Mucosa of stomach (tissue), 1 donor: ENCODE data around the gene HHIPL1.

Experiments
- H3K27me3 ChIP-seq: one replicate; pipeline ENCODE4 v1.7.0; 2013; ENCODE audit warnings: mild to moderate bottlenecking, low read length; ENCODE audit not compliant: control insufficient read depth, insufficient read depth
- H3K36me3 ChIP-seq: one replicate; pipeline ENCODE4 v1.7.0; 2013; ENCODE audit warnings: low read length; ENCODE audit not compliant: control insufficient read depth, insufficient read depth
- H3K4me1 ChIP-seq: one replicate; pipeline ENCODE4 v1.7.0; 2013; ENCODE audit warnings: mild to moderate bottlenecking, low read length; ENCODE audit not compliant: control insufficient read depth, insufficient read depth
- H3K4me3 ChIP-seq: one replicate; pipeline ENCODE4 v1.7.0; 2013; ENCODE audit warnings: low read length
- H3K9ac ChIP-seq: one replicate; pipeline ENCODE4 v1.7.0; 2013; ENCODE audit warnings: mild to moderate bottlenecking, low read length, moderate library complexity
- H3K9me3 ChIP-seq: one replicate; pipeline ENCODE4 v1.7.0; 2013; ENCODE audit warnings: mild to moderate bottlenecking, low read length, moderate library complexity; ENCODE audit not compliant: control insufficient read depth
- donor health status: Pancreatic carcinoma.

The HHIPL1 gene

GRCh38 chr14:99645545-99646505 lies 896 bp downstream of the HHIPL1 start:
- no peak overlapping the region for H3K9ac ChIP-seq
- H3K36me3 ChIP-seq: no peaks in the 10 kb centered on the region
- H3K4me3 ChIP-seq: no peak overlapping the region
- H3K9me3 ChIP-seq: no peaks in the 10 kb centered on the region
- peaks cover 8% of the 10 kb centered on the region for H3K4me1 ChIP-seq
- peaks cover 22% of the 10 kb centered on the region for H3K27me3 ChIP-seq

- no peak overlapping the region for H3K9ac ChIP-seq
- H3K36me3 ChIP-seq: no peaks in the 10 kb centered on the region
- no peaks in the 10 kb centered on the region for H3K9me3 ChIP-seq
- peaks cover 8% of the 10 kb centered on the region for H3K4me1 ChIP-seq
- peaks cover 22% of the 10 kb centered on the region for H3K27me3 ChIP-seq
- no peak overlapping the region for H3K4me3 ChIP-seq
These were observed 2.5 kb downstream of the HHIPL1 start for GRCh38 chr14:99647411-99647810.

- peaks cover 8% of the 10 kb centered on the region for H3K4me1 ChIP-seq
- no peaks in the 10 kb centered on the region for H3K36me3 ChIP-seq
- peaks cover 22% of the 10 kb centered on the region for H3K27me3 ChIP-seq
- H3K9ac ChIP-seq: no peak overlapping the region
- H3K4me3 ChIP-seq: no peak overlapping the region
- no peaks in the 10 kb centered on the region for H3K9me3 ChIP-seq
These were observed 3.3 kb downstream of the HHIPL1 start for GRCh38 chr14:99648027-99648784.

- Histone ChIP-seq H3K36me3 (no peaks in the 10 kb centered on the region), H3K9me3 (no peaks in the 10 kb centered on the region), H3K9ac (no peak overlapping the region), H3K27me3 (peaks cover 18% of the 10 kb centered on the region), H3K4me3 (no peak overlapping the region), H3K4me1 (peaks cover 8% of the 10 kb centered on the region)
These were observed 4.3 kb downstream of the HHIPL1 start for GRCh38 chr14:99649219-99649618.

GRCh38 chr14:99649643-99650042 lies 4.7 kb downstream of the HHIPL1 start:
- Histone ChIP-seq H3K4me3 (no peak overlapping the region), H3K36me3 (no peaks in the 10 kb centered on the region), H3K9ac (no peak overlapping the region), H3K9me3 (no peaks in the 10 kb centered on the region), H3K4me1 (peaks cover 8% of the 10 kb centered on the region), H3K27me3 (peaks cover 15% of the 10 kb centered on the region)

- no peak overlapping the region for H3K4me3 ChIP-seq
- no peaks in the 10 kb centered on the region for H3K9me3 ChIP-seq
- H3K4me1 ChIP-seq: peaks cover 8% of the 10 kb centered on the region
- H3K36me3 ChIP-seq: no peaks in the 10 kb centered on the region
- no peak overlapping the region for H3K9ac ChIP-seq
- H3K27me3 ChIP-seq: peaks cover 11% of the 10 kb centered on the region
These were observed 5.3 kb downstream of the HHIPL1 start for GRCh38 chr14:99650189-99650588.

- peaks cover 3% of the 10 kb centered on the region for H3K27me3 ChIP-seq
- no peak overlapping the region for H3K4me3 ChIP-seq
- no peaks in the 10 kb centered on the region for H3K36me3 ChIP-seq
- no peak overlapping the region for H3K9ac ChIP-seq
- H3K9me3 ChIP-seq: no peaks in the 10 kb centered on the region
- H3K4me1 ChIP-seq: no peaks in the 10 kb centered on the region
These were observed 7.2 kb downstream of the HHIPL1 start for GRCh38 chr14:99651953-99652746.

- Histone ChIP-seq H3K36me3 (no peaks in the 10 kb centered on the region), H3K4me3 (no peak overlapping the region), H3K9ac (no peak overlapping the region), H3K4me1 (no peaks in the 10 kb centered on the region), H3K9me3 (no peaks in the 10 kb centered on the region), H3K27me3 (peaks cover 24% of the 10 kb centered on the region)
These were observed 9.5 kb downstream of the HHIPL1 start for GRCh38 chr14:99654235-99654985.

- Histone ChIP-seq H3K4me3 (no peak overlapping the region), H3K9me3 (no peaks in the 10 kb centered on the region), H3K36me3 (no peaks in the 10 kb centered on the region)
These were observed 10.6 kb downstream of the HHIPL1 start for GRCh38 chr14:99655521-99655920.

GRCh38 chr14:99656171-99656570 lies 11.2 kb downstream of the HHIPL1 start:
- Histone ChIP-seq H3K9me3 (no peaks in the 10 kb centered on the region), H3K36me3 (no peaks in the 10 kb centered on the region), H3K4me1 (no peaks in the 10 kb centered on the region), H3K27me3 (peaks cover 36% of the 10 kb centered on the region), H3K9ac (no peak overlapping the region), H3K4me3 (no peak overlapping the region)

More at GRCh38 chr14:99655521-99655920, 10.6 kb downstream of the HHIPL1 start:
- no peak overlapping the region for H3K9ac ChIP-seq
- H3K27me3 ChIP-seq: peaks cover 32% of the 10 kb centered on the region
- no peaks in the 10 kb centered on the region for H3K4me1 ChIP-seq

- Histone ChIP-seq H3K9ac (no peak overlapping the region), H3K9me3 (no peaks in the 10 kb centered on the region), H3K36me3 (no peaks in the 10 kb centered on the region), H3K4me3 (no peak overlapping the region), H3K27me3 (peaks cover 39% of the 10 kb centered on the region), H3K4me1 (no peaks in the 10 kb centered on the region)
These were observed 12.8 kb downstream of the HHIPL1 start for GRCh38 chr14:99657645-99658155.
